IMR-90 (cell line): ENCODE results near the gene CNST. TPM values are rescaled to one million over a fixed set of nuclear protein-coding genes. Genes with fewer than 3 reads are reported as not detected.

ENCODE experiments used
- ATAC-seq: fragments of 200-7000 bp; cut with Tn5 transposase; 2 replicates; pipeline ENCODE4 v1.9.1; 2020; ENCODE audit warnings: low read depth, mild to moderate bottlenecking, moderate library complexity
- BruUV-seq: library from RNA; stranded (reverse); fragments of 400-500 nt; replicated peaks from 2 replicates; lab custom pipeline; 2021; lab: Mats Ljungman, UMichigan
- CTCF ChIA-PET: fragments of 300-600 bp; formaldehyde crosslinking; extraction: SDS; loops from one replicate; lab custom pipeline; 2021; ENCODE audit warnings: antibody characterized with exemption; lab: Yijun Ruan, JAX
- POLR2A ChIA-PET: fragments of 300-600 bp; sonication (Branson Sonifier 250); formaldehyde crosslinking; loops from one replicate; lab custom pipeline; 2022; ENCODE audit warnings: antibody characterized with exemption; ENCODE audit not compliant: unreplicated experiment; lab: Charles Lee
- DNase-seq: peaks from one replicate; pipeline ENCODE4 v3.0.0; 2013
- H2AFZ ChIP-seq: replicated peaks from 2 replicates; pipeline ENCODE3; 2013; ENCODE audit warnings: low read length, mild to moderate bottlenecking; ENCODE audit not compliant: poor library complexity
- H2AK5ac ChIP-seq: 2 replicates; pipeline ENCODE4 v1.6.1; 2013; ENCODE audit warnings: low read depth, low read length, inconsistent platforms
- H2AK9ac ChIP-seq: replicated peaks from 2 replicates; pipeline ENCODE3; 2013; ENCODE audit warnings: mild to moderate bottlenecking, low read depth, low read length, moderate library complexity; ENCODE audit not compliant: poor library complexity
- H2BK120ac ChIP-seq: 2 replicates; pipeline ENCODE4 v1.6.1; 2013; ENCODE audit warnings: low read depth, low read length, inconsistent platforms
- H2BK15ac ChIP-seq: 3 replicates; pipeline ENCODE4 v1.6.1; 2013; ENCODE audit warnings: low read depth, low read length, inconsistent platforms
- H2BK20ac ChIP-seq: 2 replicates; pipeline ENCODE4 v1.6.1; 2013; ENCODE audit warnings: low read depth, mild to moderate bottlenecking, inconsistent platforms, low read length, moderate library complexity
- H2BK5ac ChIP-seq: 2 replicates; pipeline ENCODE4 v1.6.1; 2013; ENCODE audit warnings: mild to moderate bottlenecking, low read depth, low read length, inconsistent platforms; ENCODE audit not compliant: poor library complexity, severe bottlenecking
- H3K14ac ChIP-seq: replicated peaks from 2 replicates; pipeline ENCODE4 v1.6.1; 2013; ENCODE audit warnings: low read depth, low read length, inconsistent platforms
- H3K18ac ChIP-seq: 2 replicates; pipeline ENCODE4 v1.6.1; 2013; ENCODE audit warnings: low read depth, low read length, control low read depth
- H3K23ac ChIP-seq: 2 replicates; pipeline ENCODE4 v1.6.1; 2013; ENCODE audit warnings: low read depth, low read length, inconsistent platforms
- H3K27ac ChIP-seq: 2 replicates; pipeline ENCODE4 v1.5.1; 2013; ENCODE audit warnings: mild to moderate bottlenecking, control low read depth, low read length; ENCODE audit not compliant: insufficient read depth
- H3K27me3 ChIP-seq: 2 replicates; pipeline ENCODE4 v1.6.1; 2013; ENCODE audit warnings: low read length; ENCODE audit not compliant: control insufficient read depth, insufficient read depth
- H3K36me3 ChIP-seq: 2 replicates; pipeline ENCODE4 v1.6.1; 2013; ENCODE audit warnings: low read length, mixed read lengths; ENCODE audit not compliant: control insufficient read depth, insufficient read depth
- H3K4ac ChIP-seq: 2 replicates; pipeline ENCODE4 v1.6.1; 2013; ENCODE audit warnings: low read depth, low read length, inconsistent platforms
- H3K4me1 ChIP-seq: 2 replicates; pipeline ENCODE4 v1.6.1; 2013; ENCODE audit warnings: low read length, mixed read lengths; ENCODE audit not compliant: control insufficient read depth, insufficient read depth
- H3K4me2 ChIP-seq: 2 replicates; pipeline ENCODE4 v1.6.1; 2013; ENCODE audit warnings: low read depth, mild to moderate bottlenecking, control low read depth, low read length, moderate library complexity
- H3K4me3 ChIP-seq: 2 replicates; pipeline ENCODE4 v1.5.1; 2013; ENCODE audit warnings: low read depth, mild to moderate bottlenecking, control low read depth, low read length, moderate library complexity; ENCODE audit not compliant: insufficient read depth
- H3K56ac ChIP-seq: 2 replicates; pipeline ENCODE4 v1.6.1; 2013; ENCODE audit warnings: low read length, inconsistent platforms; ENCODE audit not compliant: insufficient read depth; ENCODE audit errors: extremely low read depth
- H3K79me1 ChIP-seq, 2 experiments: 2 replicates each; pipeline ENCODE4 v1.6.1; 2013; ENCODE audit warnings: low read length in 2 of 2, inconsistent platforms in 1 of 2, low read depth in 1 of 2
- H3K9ac ChIP-seq: 2 replicates; pipeline ENCODE4 v1.6.1; 2013; ENCODE audit warnings: low read depth, low read length, control low read depth
- H3K9me1 ChIP-seq: 2 replicates; pipeline ENCODE4 v1.6.1; 2013; ENCODE audit warnings: low read length, inconsistent platforms; ENCODE audit not compliant: insufficient read depth
- H3K9me3 ChIP-seq: 2 replicates; pipeline ENCODE4 v1.6.1; 2013; ENCODE audit warnings: low read length; ENCODE audit not compliant: control insufficient read depth, insufficient read depth
- H4K20me1 ChIP-seq: 2 replicates; pipeline ENCODE4 v1.6.1; 2013; ENCODE audit warnings: low read length, inconsistent platforms; ENCODE audit not compliant: insufficient read depth
- H4K5ac ChIP-seq: 2 replicates; pipeline ENCODE4 v1.6.1; 2013; ENCODE audit warnings: mild to moderate bottlenecking, low read depth, low read length, control low read depth
- H4K8ac ChIP-seq, 2 experiments: 2 replicates each; pipeline ENCODE4 v1.6.1; 2013; ENCODE audit warnings: low read depth in 2 of 2, low read length in 2 of 2, control low read depth in 1 of 2, inconsistent platforms in 1 of 2
- H4K91ac ChIP-seq: 2 replicates; pipeline ENCODE4 v1.6.1; 2013; ENCODE audit warnings: low read depth, low read length, inconsistent platforms; ENCODE audit not compliant: insufficient read depth
- MAZ ChIP-seq: IDR thresholded peaks from 2 replicates; pipeline ENCODE4 v1.6.1; 2012; ENCODE audit warnings: low read depth, mild to moderate bottlenecking, low read length, improper control_type of control experiment, moderate library complexity, borderline replicate concordance
- RAD21 ChIP-seq: IDR thresholded peaks from 2 replicates; pipeline ENCODE4 v1.6.1; 2012; ENCODE audit warnings: low read length, improper control_type of control experiment
- RCOR1 ChIP-seq: IDR thresholded peaks from 2 replicates; pipeline ENCODE4 v1.6.1; 2012; ENCODE audit warnings: mild to moderate bottlenecking, low read length, improper control_type of control experiment; ENCODE audit not compliant: insufficient replicate concordance
- WGBS, 2 experiments: methylation state at CpG; one replicate each; pipeline versions ENCODE4 v1.1.5 to v1.1.7; 2013; ENCODE audit warnings: missing lambda C conversion rate in 2 of 2; ENCODE audit not compliant: insufficient read length in 1 of 2; ENCODE audit errors: extremely low coverage in 2 of 2; 5-methylcytosine and 5-hydroxymethylcytosine counted together
- dilution Hi-C: fragments of 300-500 bp; cut with HindIII; formaldehyde crosslinking; loops from one replicate; pipeline ENCODE4 v1.14.3; 2018; ENCODE audit warnings: low sequenced_read_pairs; ENCODE audit not compliant: unreplicated experiment
- in situ Hi-C: fragments of 300-500 bp; cut with MboI; formaldehyde crosslinking; loops from 3 replicates; pipeline ENCODE4 v1.14.3; 2019; ENCODE audit warnings: low sequenced_read_pairs, inconsistent platforms, mixed read lengths
- intact Hi-C: fragments of 100-400 bp; cut with micrococcal nuclease; formaldehyde crosslinking; loops from 2 replicates; pipeline ENCODE4 v1.10.0; 2022
- polyA plus RNA-seq, 3 experiments: library from polyadenylated mRNA; depleted of rRNA; stranded (reverse); fragments of >200 nt; gene quantifications; 2 replicates each; pipeline ENCODE4 v1.2.3, GENCODE V29; 2012; ENCODE audit warnings: low replicate concordance in 1 of 3
- total RNA-seq: library from RNA; depleted of rRNA; stranded (reverse); fragments of >200 nt; gene quantifications from 2 replicates; pipeline ENCODE4 v1.2.3, GENCODE V29; 2012
- TF ChIP-seq, protein P1 (sequence below): conservative IDR thresholded peaks from 2 replicates; pipeline ENCODE4 v1.5.1; 2012; ENCODE audit warnings: mild to moderate bottlenecking, low read depth, low read length, improper control_type of control experiment

CNST gene
- total and polyA plus RNA-seq, 2 of the 4 experiments (the other 2 are of a cell fraction): 15.4 to 25.5 TPM

DNA sequence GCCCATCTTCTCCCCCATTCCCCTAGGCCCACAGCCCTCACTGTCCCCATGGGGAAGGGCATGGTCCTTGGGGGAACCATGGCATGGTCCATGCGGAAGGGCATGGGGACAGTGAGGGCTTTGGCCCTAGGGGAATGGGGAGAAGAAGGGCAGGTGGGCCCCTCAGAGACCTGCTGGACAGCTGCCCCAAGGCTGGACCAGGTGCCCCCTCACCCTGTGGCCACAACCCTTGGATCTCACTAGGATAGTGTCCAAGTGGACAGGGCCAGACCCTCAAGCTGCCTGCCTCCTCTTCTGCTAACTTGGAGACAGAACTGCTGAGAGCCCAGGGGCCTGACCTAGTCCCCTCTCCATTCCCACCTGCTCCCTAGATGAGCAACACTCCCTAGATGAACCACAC lies 46.7 kb upstream of the CNST start:
- no peaks in the 10 kb centered on the region for H3K9me1 ChIP-seq
- no peak overlapping the region for H2BK20ac ChIP-seq
- H2AK9ac ChIP-seq: no peak overlapping the region
- dilution Hi-C loops (no loop called here), intact Hi-C loops (no loop called here), in situ Hi-C loops (no loop called here)
- no peak overlapping the region for H2AFZ ChIP-seq
- no peak overlapping the region for H3K4me2 ChIP-seq
- H2BK120ac ChIP-seq: no peak overlapping the region
- no peak overlapping the region for H3K56ac ChIP-seq
- no peak overlapping the region for H4K91ac ChIP-seq
- no peak overlapping the region for H4K5ac ChIP-seq
- no peak overlapping the region for H2BK15ac ChIP-seq
- H3K79me1 ChIP-seq: no peaks in the 10 kb centered on the region
- POLR2A ChIA-PET: no interaction called here
- no peak overlapping the region for H2AK5ac ChIP-seq
- no peaks in the 10 kb centered on the region for H3K4me1 ChIP-seq
- H3K9me3 ChIP-seq: peaks cover 30% of the 10 kb centered on the region
- H3K23ac ChIP-seq: no peak overlapping the region
- CTCF ChIA-PET: no interaction called here
- no peak for DNase-seq
- WGBS, 2 experiments: no CpG with 5 or more reads among the region's 1 CpG
- H2BK5ac ChIP-seq: no peak overlapping the region
- peaks cover 5% of the 10 kb centered on the region; the same call in 1 of the 2 replicates for H3K27me3 ChIP-seq
- H3K14ac ChIP-seq: no peak overlapping the region
- H3K27ac ChIP-seq: no peak overlapping the region
- no peak for TF ChIP-seq RAD21
- TF ChIP-seq, protein P1, sequence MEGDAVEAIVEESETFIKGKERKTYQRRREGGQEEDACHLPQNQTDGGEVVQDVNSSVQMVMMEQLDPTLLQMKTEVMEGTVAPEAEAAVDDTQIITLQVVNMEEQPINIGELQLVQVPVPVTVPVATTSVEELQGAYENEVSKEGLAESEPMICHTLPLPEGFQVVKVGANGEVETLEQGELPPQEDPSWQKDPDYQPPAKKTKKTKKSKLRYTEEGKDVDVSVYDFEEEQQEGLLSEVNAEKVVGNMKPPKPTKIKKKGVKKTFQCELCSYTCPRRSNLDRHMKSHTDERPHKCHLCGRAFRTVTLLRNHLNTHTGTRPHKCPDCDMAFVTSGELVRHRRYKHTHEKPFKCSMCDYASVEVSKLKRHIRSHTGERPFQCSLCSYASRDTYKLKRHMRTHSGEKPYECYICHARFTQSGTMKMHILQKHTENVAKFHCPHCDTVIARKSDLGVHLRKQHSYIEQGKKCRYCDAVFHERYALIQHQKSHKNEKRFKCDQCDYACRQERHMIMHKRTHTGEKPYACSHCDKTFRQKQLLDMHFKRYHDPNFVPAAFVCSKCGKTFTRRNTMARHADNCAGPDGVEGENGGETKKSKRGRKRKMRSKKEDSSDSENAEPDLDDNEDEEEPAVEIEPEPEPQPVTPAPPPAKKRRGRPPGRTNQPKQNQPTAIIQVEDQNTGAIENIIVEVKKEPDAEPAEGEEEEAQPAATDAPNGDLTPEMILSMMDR: no peak
- no peak for TF ChIP-seq RCOR1
- no peak for TF ChIP-seq MAZ
- H3K9ac ChIP-seq: no peak overlapping the region
- no peak overlapping the region for H3K4ac ChIP-seq
- BruUV-seq: no TSS peak
- H3K4me3 ChIP-seq: no peak overlapping the region
- ATAC-seq: no peak
- H3K18ac ChIP-seq: no peak overlapping the region
- no peak overlapping the region for H4K8ac ChIP-seq
- H4K20me1 ChIP-seq: no peaks in the 10 kb centered on the region
- no peaks in the 10 kb centered on the region for H3K36me3 ChIP-seq
